ENCODE data around the gene ZRANB1.

GRCh38 chr10:124946945-124947344 is 5.0 kb downstream of the ZRANB1 start:
- TF ChIP-seq NFRKB (IDR thresholded peaks at IDR 0.05) (no peak), PKNOX1 (IDR thresholded peaks at IDR 0.05) (no peak), TARDBP (IDR thresholded peaks at IDR 0.05) (no peak)
